B cell (primary cell): Measurements from ENCODE around the gene SARNP. TPM values are rescaled to one million over a fixed set of nuclear protein-coding genes. Genes with fewer than 3 reads are reported as not detected.

Experiments used
- ATAC-seq: fragments of 200-7000 bp; cut with Tn5 transposase; one replicate; pipeline ENCODE4 v1.10.0; 2021; ENCODE audit warnings: low read depth, mild to moderate bottlenecking, moderate number of reproducible peaks, moderate library complexity
- CTCF ChIA-PET: fragments of 350-600 bp; sonication (Branson Sonifier 250); formaldehyde crosslinking; loops from one replicate; lab custom pipeline; 2021; ENCODE audit warnings: antibody characterized with exemption, inconsistent platforms; lab: Charles Lee
- POLR2A ChIA-PET: fragments of 350-600 bp; sonication (Branson Sonifier 250); formaldehyde crosslinking; loops from one replicate; lab custom pipeline; 2021; ENCODE audit warnings: antibody characterized with exemption; lab: Charles Lee
- DNase-seq: peaks from one replicate; pipeline ENCODE4 v3.0.0; 2013
- H2AFZ ChIP-seq: 2 replicates; pipeline ENCODE4 v1.6.1; 2012; ENCODE audit warnings: mild to moderate bottlenecking, low read depth, low read length; ENCODE audit not compliant: insufficient read depth, poor library complexity, severe bottlenecking
- H3K27ac ChIP-seq, 2 donors: 1 replicate in 1 of 2; 2 replicates in 1 of 2; pipeline ENCODE4 v1.5.1; 2012 to 2013; ENCODE audit warnings: low read length in 2 of 2, mild to moderate bottlenecking in 2 of 2, moderate library complexity in 1 of 2
- H3K27me3 ChIP-seq, 4 experiments: fragments of 200-600 bp in 1 of 4; sonication (generic) in 1 of 4; replicated peaks in 1 of 4; 1 replicate in 2 of 4; 2 replicates in 2 of 4; pipeline versions ENCODE4 v1.6.1 to v1.7.0; 2013 to 2016; ENCODE audit warnings: low read length in 3 of 4, mild to moderate bottlenecking in 2 of 4, mixed read lengths in 1 of 4, moderate library complexity in 1 of 4; ENCODE audit not compliant: insufficient read depth in 4 of 4, control insufficient read depth in 3 of 4; ENCODE audit errors: control extremely low read depth in 1 of 4
- H3K36me3 ChIP-seq, 2 experiments: replicated peaks in 1 of 2; 1 replicate in 1 of 2; 2 replicates in 1 of 2; pipeline versions ENCODE4 v1.6.1 to v1.7.1; 2013; ENCODE audit warnings: low read length in 1 of 2; ENCODE audit not compliant: insufficient read depth in 2 of 2, control insufficient read depth in 1 of 2; ENCODE audit errors: control extremely low read depth in 1 of 2, extremely low read depth in 1 of 2
- H3K4me1 ChIP-seq, 2 donors: fragments of 200-600 bp in 1 of 2; sonication (generic) in 1 of 2; 1 replicate in 1 of 2; 2 replicates in 1 of 2; pipeline versions ENCODE4 v1.5.1 to v1.6.1; 2013 to 2017; ENCODE audit warnings: low read length in 2 of 2; ENCODE audit not compliant: control insufficient read depth in 2 of 2, insufficient read depth in 2 of 2
- H3K4me2 ChIP-seq: replicated peaks from 2 replicates; pipeline ENCODE3; 2012; ENCODE audit warnings: mild to moderate bottlenecking, low read depth, low read length; ENCODE audit not compliant: poor library complexity, severe bottlenecking
- H3K4me3 ChIP-seq, 5 experiments: fragments of 200-600 bp in 1 of 5; sonication (generic) in 1 of 5; 1 replicate in 3 of 5; 2 replicates in 2 of 5; pipeline versions ENCODE4 v1.5.1 to v1.7.0; 2011 to 2016; ENCODE audit warnings: low read length in 4 of 5, mild to moderate bottlenecking in 4 of 5, low read depth in 2 of 5, control low read depth in 1 of 5, moderate library complexity in 1 of 5; ENCODE audit not compliant: insufficient read depth in 1 of 5; ENCODE audit errors: control extremely low read depth in 1 of 5, extremely low read depth in 1 of 5
- H3K79me2 ChIP-seq: fragments of 200-600 bp; sonication (generic); one replicate; pipeline ENCODE4 v1.6.0; 2016; ENCODE audit warnings: low read length; ENCODE audit not compliant: control insufficient read depth, insufficient read depth
- H3K9ac ChIP-seq: fragments of 200-600 bp; sonication (generic); 2 replicates; pipeline ENCODE4 v1.6.1; 2017; ENCODE audit warnings: mild to moderate bottlenecking, low read length, moderate library complexity
- H3K9me3 ChIP-seq, 3 donors: one replicate each; pipeline versions ENCODE4 v1.6.1 to v1.7.1; 2013; ENCODE audit warnings: low read length in 2 of 3; ENCODE audit not compliant: control insufficient read depth in 2 of 3, insufficient read depth in 1 of 3; ENCODE audit errors: control extremely low read depth in 1 of 3
- H4K20me1 ChIP-seq: 2 replicates; pipeline ENCODE4 v1.6.0; 2012; ENCODE audit warnings: mild to moderate bottlenecking, low read length; ENCODE audit not compliant: insufficient read depth, control insufficient read depth, poor library complexity, severe bottlenecking
- H3K27ac Mint-ChIP-seq: one replicate; pipeline ENCODE4 v1.8.0; 2021; ENCODE audit warnings: mixed read lengths
- H3K27me3 Mint-ChIP-seq: one replicate; pipeline ENCODE4 v1.8.0; 2021; ENCODE audit warnings: mixed read lengths
- H3K4me1 Mint-ChIP-seq: one replicate; pipeline ENCODE4 v1.8.0; 2021; ENCODE audit warnings: mixed read lengths
- H3K4me3 Mint-ChIP-seq: one replicate; pipeline ENCODE4 v1.8.0; 2021; ENCODE audit warnings: mixed read lengths
- H3K9me3 Mint-ChIP-seq: one replicate; pipeline ENCODE4 v1.8.0; 2022; ENCODE audit warnings: mixed read lengths; ENCODE audit not compliant: insufficient read depth
- CTCF ChIP-seq: fragments of 200-600 bp; IDR thresholded peaks from one replicate; pipeline ENCODE4 v1.8.0; 2022; ENCODE audit warnings: antibody characterized with exemption, mild to moderate bottlenecking
- EZH2 ChIP-seq: IDR thresholded peaks from 2 replicates; pipeline ENCODE4 v1.6.1; 2012; ENCODE audit warnings: borderline replicate concordance, low read depth, mild to moderate bottlenecking, moderate library complexity, low read length; ENCODE audit not compliant: insufficient read depth, poor library complexity, severe bottlenecking
- WGBS: methylation state at CpG from one replicate; pipeline ENCODE4 v1.1.5; 2013; ENCODE audit warnings: missing lambda C conversion rate; ENCODE audit not compliant: insufficient coverage; 5-methylcytosine and 5-hydroxymethylcytosine counted together
- intact Hi-C: fragments of 100-400 bp; cut with micrococcal nuclease; formaldehyde crosslinking; loops from one replicate; pipeline ENCODE4 v1.10.0; 2022
- polyA plus RNA-seq: library from polyadenylated mRNA; depleted of rRNA; stranded (reverse); fragments of >200 nt; gene quantifications from 2 replicates; pipeline ENCODE4 v1.2.3, GENCODE V29; 2012
- total RNA-seq, 2 donors: library from RNA; stranded (reverse); fragments of 120-200 nt in 1 of 2; gene quantifications; 1 replicate in 1 of 2; 2 replicates in 1 of 2; pipeline versions ENCODE4 v1.2.3 to v1.2.4, GENCODE V29; 2013 to 2022

The SARNP gene
- total and polyA plus RNA-seq, 2 donors (not counting 1 experiment from before 2014, with no cell fraction given), result 22.6 to 46.4 TPM

GRCh38 chr12:55717011-55718007 is 100.2 kb downstream of the SARNP start:
- Histone ChIP-seq H3K27me3 (no peaks in the 10 kb centered on the region), H3K4me2 (peak overlapping the region; percentile 80), H3K4me3 (peak overlapping the region; percentile 86 to 98 (median 97)), H3K4me1 (peaks cover 16 to 30% of the 10 kb centered on the region in 2 donors), H3K9ac (peak overlapping the region; percentile 73), H3K79me2 (peaks cover 25% of the 10 kb centered on the region), H4K20me1 (peaks cover 23% of the 10 kb centered on the region), H3K9me3 (no peaks in the 10 kb centered on the region), H3K36me3 (peaks cover 0 to 18% of the 10 kb centered on the region in 2 experiments), H2AFZ (peak overlapping the region; percentile 90), H3K27ac (peak overlapping the region in 1 of 2 donors; percentile 84)
- ChIA-PET POLR2A (interaction anchor here (1.1 to 2.0 kb wide), 3 partner anchors 11 to 209 kb away, joined by 3 to 6 read pairs (median 3); partner anchors contain the start of gene CD63), CTCF (interaction anchor here (0.6 to 11.0 kb wide), 10 partner anchors 11 to 1215 kb away, joined by 3 to 147 read pairs (median 6); partner anchors contain the start of gene CD63)
- TF ChIP-seq EZH2, result no peak
- TF ChIP-seq CTCF, result no peak
- ATAC-seq (no peak), DNase-seq (no peak)
- intact Hi-C loops, result loop anchor here (2.0 kb wide), 2 partner anchors 45 to 209 kb away; partner anchors contain the start of gene PYM1
- H3K27me3 Mint-ChIP-seq, result no peaks in the 10 kb centered on the region
- peak overlapping the region; percentile 98 for H3K4me3 Mint-ChIP-seq
- no peaks in the 10 kb centered on the region for H3K9me3 Mint-ChIP-seq
- H3K27ac Mint-ChIP-seq, result peak overlapping the region; percentile 99
- peaks cover 38% of the 10 kb centered on the region for H3K4me1 Mint-ChIP-seq
- 66% methylated on average over 5 of the region's 8 CpGs for WGBS
